ENCODE results near the gene ERAL1. TPM values are rescaled to one million over a fixed set of nuclear protein-coding genes. Genes with fewer than 3 reads are reported as not detected.
A peak's percentile ranks its signal among the peaks of the same experiment; 100 is the strongest.

Gene ERAL1
- total RNA-seq, 4 donors from 2014 or later, result 24.5 to 38.0 (median 27.7) TPM

DNA sequence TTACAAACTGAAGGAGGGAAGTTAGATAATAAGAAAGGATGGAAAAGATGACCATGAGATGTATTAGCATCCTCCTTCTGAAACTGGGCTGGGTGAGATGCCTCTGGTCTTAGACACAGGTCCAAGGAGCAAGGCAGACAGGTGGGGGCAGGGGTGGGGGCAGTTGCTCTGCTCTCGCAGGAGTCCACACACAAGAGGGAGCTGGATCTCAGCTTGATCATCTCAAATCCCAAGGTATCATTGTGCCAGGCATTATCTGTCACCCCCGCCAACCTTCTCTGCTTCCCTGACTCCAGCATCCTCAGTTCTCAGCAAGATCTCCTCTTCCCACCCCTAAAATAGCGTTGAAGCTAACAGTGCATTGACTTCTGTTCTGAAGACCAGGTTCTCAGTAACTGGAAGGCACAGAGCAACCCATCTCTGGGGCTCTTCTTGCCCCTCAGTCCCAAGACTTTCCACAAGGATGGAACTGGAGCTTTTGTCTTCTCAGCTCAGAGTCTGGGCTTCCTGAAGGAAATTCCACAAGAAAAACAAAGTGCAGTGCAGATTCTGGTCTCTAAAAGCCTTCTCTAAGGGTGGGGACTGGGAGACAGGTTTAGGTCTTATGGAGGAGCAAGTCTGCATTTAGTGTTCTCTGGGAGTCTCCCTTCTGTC is 41.1 kb downstream of the ERAL1 start:
- Histone ChIP-seq H3K4me1 (peaks cover 46 to 69% (median 58%) of the 10 kb centered on the region in 4 donors), H3K27me3 (no peaks in the 10 kb centered on the region), H3K36me3 (peaks cover 0 to 7% (median 2%) of the 10 kb centered on the region in 4 donors), H3K4me3 (peak overlapping the region; percentile 78 to 94 (median 90)), H3K27ac (replicated peaks in 1 of 4) (peak overlapping the region; percentile 85 to 97 (median 94)), H3K9me3 (no peaks in the 10 kb centered on the region)
- DNase-seq (ENCODE audit: extremely low spot score), result no peak
- WGBS, result 47% methylated on average over 3 of the region's 3 CpGs
- no peak for TF ChIP-seq POLR2A (IDR thresholded peaks at IDR 0.05; ENCODE audit: low read depth)
- TF ChIP-seq EP300 (IDR thresholded peaks at IDR 0.05), result no peak
- TF ChIP-seq, protein P1, sequence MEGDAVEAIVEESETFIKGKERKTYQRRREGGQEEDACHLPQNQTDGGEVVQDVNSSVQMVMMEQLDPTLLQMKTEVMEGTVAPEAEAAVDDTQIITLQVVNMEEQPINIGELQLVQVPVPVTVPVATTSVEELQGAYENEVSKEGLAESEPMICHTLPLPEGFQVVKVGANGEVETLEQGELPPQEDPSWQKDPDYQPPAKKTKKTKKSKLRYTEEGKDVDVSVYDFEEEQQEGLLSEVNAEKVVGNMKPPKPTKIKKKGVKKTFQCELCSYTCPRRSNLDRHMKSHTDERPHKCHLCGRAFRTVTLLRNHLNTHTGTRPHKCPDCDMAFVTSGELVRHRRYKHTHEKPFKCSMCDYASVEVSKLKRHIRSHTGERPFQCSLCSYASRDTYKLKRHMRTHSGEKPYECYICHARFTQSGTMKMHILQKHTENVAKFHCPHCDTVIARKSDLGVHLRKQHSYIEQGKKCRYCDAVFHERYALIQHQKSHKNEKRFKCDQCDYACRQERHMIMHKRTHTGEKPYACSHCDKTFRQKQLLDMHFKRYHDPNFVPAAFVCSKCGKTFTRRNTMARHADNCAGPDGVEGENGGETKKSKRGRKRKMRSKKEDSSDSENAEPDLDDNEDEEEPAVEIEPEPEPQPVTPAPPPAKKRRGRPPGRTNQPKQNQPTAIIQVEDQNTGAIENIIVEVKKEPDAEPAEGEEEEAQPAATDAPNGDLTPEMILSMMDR (IDR thresholded peaks at IDR 0.05), result no peak
- intact Hi-C loops (cut with DNase I), result loop anchor here (5.0 to 10.0 kb wide), 2 partner anchors 49 to 139 kb away; no protein-coding TSS in a partner anchor

DNA sequence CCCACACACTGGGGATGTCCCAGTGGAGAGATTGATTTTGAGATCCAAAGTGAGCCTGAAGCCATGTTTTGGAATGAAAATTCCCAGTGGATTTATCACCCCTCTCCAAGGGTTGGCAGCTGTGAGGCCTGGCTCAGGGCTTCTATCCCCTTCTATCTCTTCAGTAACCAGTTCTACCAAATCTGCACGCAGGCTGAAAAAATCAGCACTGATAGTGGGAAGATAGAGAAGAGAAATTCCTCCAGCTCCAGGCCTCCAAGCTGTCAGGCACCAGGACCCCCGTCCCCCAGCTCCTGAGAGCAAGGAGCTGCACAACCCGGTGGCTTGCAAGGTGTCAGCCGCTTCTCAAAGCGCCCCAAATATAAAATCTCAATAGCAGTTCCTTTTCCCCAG is 41.7 kb downstream of the ERAL1 start:
- 22% methylated on average over 5 of the region's 5 CpGs for WGBS
- intact Hi-C loops (cut with DNase I), result loop anchor here (5.0 to 10.0 kb wide), 2 partner anchors 48 to 139 kb away; no protein-coding TSS in a partner anchor

DNA sequence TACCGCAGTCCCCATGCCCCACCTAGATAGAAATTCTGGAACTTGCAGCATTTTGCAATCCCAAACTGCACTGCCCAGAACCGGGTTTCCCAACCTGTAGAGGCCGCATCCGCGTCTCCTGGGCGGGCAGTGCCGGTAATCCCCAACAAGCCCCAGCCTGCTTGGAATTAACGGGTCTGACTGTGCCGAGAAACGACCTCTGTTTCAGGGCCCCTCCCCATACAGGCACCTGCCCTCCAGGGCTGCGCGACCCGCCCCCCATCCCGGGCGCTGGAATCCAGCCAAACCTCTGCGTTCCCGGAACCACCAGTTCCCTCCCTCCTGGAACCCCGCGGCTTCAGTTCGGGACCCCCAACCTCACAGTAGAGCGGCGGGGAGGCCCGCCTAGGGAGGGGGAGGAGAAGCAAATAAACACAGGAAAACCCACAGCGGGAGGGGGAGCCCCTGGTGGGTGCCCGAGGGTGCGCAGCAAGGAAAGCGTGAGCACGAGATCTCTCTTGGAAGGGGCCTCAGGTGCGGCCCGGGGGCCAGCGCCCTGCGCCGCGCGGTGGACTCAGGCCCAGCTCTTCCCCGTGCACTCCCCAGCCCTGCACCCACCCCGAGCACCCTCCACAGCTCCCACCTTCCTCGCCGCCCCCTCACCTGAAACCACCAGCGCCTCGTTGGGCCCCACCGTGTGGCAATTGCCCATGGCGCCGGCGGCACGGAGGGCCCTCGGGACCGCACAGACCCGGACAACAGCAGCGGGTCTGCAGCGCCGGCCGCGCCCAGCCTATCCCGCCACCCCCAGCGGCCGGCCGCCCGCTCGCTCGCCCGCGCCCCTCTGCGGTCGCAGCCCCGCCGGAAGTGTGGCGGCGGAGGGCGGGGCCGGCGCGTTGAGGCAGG is 42.3 kb downstream of the ERAL1 start, which contains the start of gene FLOT2:
Gene FLOT2 (minus strand): TSS at position 850 of the 885 bp plus-strand sequence. CDS start 159 bp downstream, at position 691.
- peak within 1 kb of the TSS; percentile 78 to 94 (median 90) for H3K4me3 ChIP-seq
- under 1% methylated on average over 33 of the region's 73 CpGs for WGBS
- peaks cover 45 to 69% (median 57%) of the 10 kb centered on the region in 4 donors for H3K4me1 ChIP-seq
- intact Hi-C loops (cut with DNase I), result loop anchor here (5.0 to 10.0 kb wide), 2 partner anchors 48 to 140 kb away; no protein-coding TSS in a partner anchor
- TF ChIP-seq EP300 (IDR thresholded peaks at IDR 0.05) (peak; percentile 84), POLR2A (IDR thresholded peaks at IDR 0.05; ENCODE audit: low read depth) (peak; percentile 9), POLR2AphosphoS5 (IDR thresholded peaks at IDR 0.05) (peak; percentile 44 to 69)
- TF ChIP-seq, protein P1 (IDR thresholded peaks at IDR 0.05), result peak; percentile 14 to 24 (median 18)
- DNase-seq (ENCODE audit: extremely low spot score), result peak; percentile 93
- H3K27ac ChIP-seq (replicated peaks in 1 of 4), result peak within 1 kb of the TSS; percentile 85 to 97 (median 94)
- no peaks in the 10 kb centered on the region for H3K27me3 ChIP-seq
- H3K36me3 ChIP-seq, result no peaks in the 10 kb centered on the region
- no peaks in the 10 kb centered on the region for H3K9me3 ChIP-seq

More for the DNA sequence above, 41.7 kb downstream of the ERAL1 start:
- Histone ChIP-seq H3K27me3 (no peaks in the 10 kb centered on the region), H3K9me3 (no peaks in the 10 kb centered on the region), H3K36me3 (peaks cover 0 to 2% (median 0%) of the 10 kb centered on the region in 4 donors), H3K4me1 (peaks cover 46 to 69% (median 56%) of the 10 kb centered on the region in 4 donors), H3K27ac (replicated peaks in 1 of 4) (peak overlapping the region; percentile 85 to 97 (median 94)), H3K4me3 (peak overlapping the region; percentile 78 to 94 (median 90))
- TF ChIP-seq POLR2AphosphoS5 (IDR thresholded peaks at IDR 0.05) (no peak), EP300 (IDR thresholded peaks at IDR 0.05) (no peak), POLR2A (IDR thresholded peaks at IDR 0.05; ENCODE audit: low read depth) (no peak)
- TF ChIP-seq, protein P1 (IDR thresholded peaks at IDR 0.05), result no peak
- DNase-seq (ENCODE audit: extremely low spot score), result no peak

DNA sequence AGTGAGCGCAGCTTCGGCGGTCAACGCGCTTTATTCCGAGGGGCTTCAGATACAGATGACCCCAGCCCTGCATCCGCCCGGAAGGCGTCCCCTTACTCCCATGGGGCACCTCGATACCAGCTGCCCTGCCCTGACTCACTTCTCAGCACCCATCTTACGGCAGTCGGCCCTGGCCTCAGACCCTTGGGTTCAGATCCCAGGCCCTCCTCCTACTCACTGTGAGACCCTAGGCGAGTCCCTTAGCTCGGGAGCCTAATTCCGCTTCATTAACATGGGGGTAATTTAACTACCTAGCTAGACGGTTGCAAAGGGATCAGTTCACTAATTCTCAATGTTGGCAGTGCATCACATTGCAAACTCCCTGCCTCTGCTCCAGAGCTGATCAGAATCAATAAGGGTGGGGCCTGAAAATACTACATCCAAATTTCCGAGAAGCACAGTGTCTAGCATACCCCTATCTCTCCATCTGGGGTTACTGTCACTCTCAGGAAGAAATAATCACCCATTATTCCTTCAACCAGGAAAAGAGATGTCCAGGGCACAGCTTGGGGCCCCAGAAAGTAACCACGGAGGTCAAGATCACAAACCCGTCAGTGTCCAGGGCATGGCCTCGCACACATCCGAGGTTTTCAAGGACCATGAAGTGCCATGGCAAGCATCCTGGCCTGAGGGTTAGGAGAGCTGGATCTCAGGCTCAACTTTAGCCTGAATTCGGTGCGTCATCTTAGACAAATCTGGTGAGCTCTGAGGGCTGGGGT is 43.1 kb downstream of the ERAL1 start:
- Histone ChIP-seq H3K27me3 (peaks cover 0 to 5% (median 0%) of the 10 kb centered on the region in 4 donors), H3K9me3 (no peaks in the 10 kb centered on the region), H3K27ac (replicated peaks in 1 of 4) (peak overlapping the region; percentile 85 to 97 (median 94)), H3K36me3 (no peaks in the 10 kb centered on the region), H3K4me3 (peak overlapping the region; percentile 78 to 94 (median 90)), H3K4me1 (peaks cover 39 to 68% (median 52%) of the 10 kb centered on the region in 4 donors)
- intact Hi-C loops (cut with DNase I), result loop anchor here (5.0 to 10.0 kb wide), 2 partner anchors 47 to 141 kb away; no protein-coding TSS in a partner anchor
- DNase-seq (ENCODE audit: extremely low spot score), result no peak
- TF ChIP-seq, protein P1 (IDR thresholded peaks at IDR 0.05), result no peak
- TF ChIP-seq POLR2AphosphoS5 (IDR thresholded peaks at IDR 0.05) (no peak), POLR2A (IDR thresholded peaks at IDR 0.05; ENCODE audit: low read depth) (no peak), EP300 (IDR thresholded peaks at IDR 0.05) (no peak)
- WGBS, result 17% methylated on average over 9 of the region's 23 CpGs

Measured in esophagus muscularis mucosa (tissue), 4 donors.